H1 (cell line): ENCODE measurements around the gene C14orf93. TPM values are rescaled to one million over a fixed set of nuclear protein-coding genes. Genes with fewer than 3 reads are reported as not detected.

Experiments
- EZH2 ChIP-seq: fragments of 200-600 bp; sonication (generic); IDR thresholded peaks from 2 replicates; pipeline ENCODE4 v1.7.1; 2012; ENCODE audit warnings: low read depth, mild to moderate bottlenecking, moderate library complexity, low read length, inconsistent platforms; ENCODE audit not compliant: severe bottlenecking
- HDAC2 ChIP-seq, 2 experiments: fragments of 300-600 bp in 1 of 2; sonication (generic) in 1 of 2; IDR thresholded peaks; 2 replicates each; pipeline ENCODE4 v1.6.1; 2011 to 2012; ENCODE audit warnings: low read depth in 2 of 2, low read length in 2 of 2, mild to moderate bottlenecking in 2 of 2, moderate library complexity in 2 of 2, borderline replicate concordance in 1 of 2, inconsistent platforms in 1 of 2
- KDM5A ChIP-seq: fragments of 200-600 bp; IDR thresholded peaks from 2 replicates; pipeline ENCODE4 v1.7.1; 2012; ENCODE audit warnings: mild to moderate bottlenecking, low read length, inconsistent platforms, mixed read lengths
- POLR2AphosphoS5 ChIP-seq: IDR thresholded peaks from 2 replicates; pipeline ENCODE4 v1.6.1; 2011; ENCODE audit warnings: low read depth, low read length
- TAF1 ChIP-seq: IDR thresholded peaks from 2 replicates; pipeline ENCODE4 v1.6.1; 2011; ENCODE audit warnings: mild to moderate bottlenecking, low read depth, low read length
- polyA plus RNA-seq, 7 experiments: library from polyadenylated mRNA; depleted of rRNA in 3 of 7; stranded (reverse) in 5 of 7; unstranded in 2 of 7; fragments of >200 nt in 5 of 7; fragments of 200-250 nt in 2 of 7; gene quantifications; 1 replicate in 5 of 7; 2 replicates in 1 of 7; 4 replicates in 1 of 7; pipeline versions ENCODE4 v1.2.1 to v1.2.3, GENCODE V29; 2011 to 2013; ENCODE audit warnings: missing spikeins in 2 of 7, mixed read lengths in 2 of 7
- total RNA-seq: library from RNA; stranded (reverse); fragmentation: NEBNext Ultra II Directional; extraction: Animal tissue kit (Norgen Biotek cat#: 25700); gene quantifications from 2 replicates; pipeline ENCODE4 v1.2.1, GENCODE V29; 2021

Gene C14orf93
- total and polyA plus RNA-seq, 2 of the 8 experiments (the other 6 are each of a cell fraction or from before 2014, with no cell fraction given), result 7.8 to 8.2 TPM

GRCh38 chr14:22981090-22981875 lies 28.7 kb downstream of the C14orf93 start (continued):
- TF ChIP-seq KDM5A, result no peak
- peak; percentile 9 for TF ChIP-seq EZH2
- TF ChIP-seq POLR2AphosphoS5, result peak; percentile 69
- TF ChIP-seq HDAC2 (IDR thresholded peaks at IDR 0.05; ENCODE audit: borderline replicate concordance in 1 of 2, low read depth in 2 of 2, low read length in 2 of 2), result no peak
- TF ChIP-seq TAF1, result peak; percentile 49
